Sigmoid colon (tissue), 7 donors: Measurements from ENCODE around the gene CCDC81. TPM values are rescaled to one million over a fixed set of nuclear protein-coding genes. Genes with fewer than 3 reads are reported as not detected.

ENCODE experiments used
- DNase-seq: peaks from one replicate; pipeline ENCODE4 v3.0.0-alpha.2; 2019
- H3K27ac ChIP-seq, 4 donors: fragments of 200-600 bp; sonication (generic); one replicate each; pipeline ENCODE4 v1.5.1; 2016 to 2019; ENCODE audit warnings: mild to moderate bottlenecking in 1 of 4
- H3K27me3 ChIP-seq, 3 donors: fragments of 200-600 bp; sonication (generic); one replicate each; pipeline ENCODE4 v1.5.1; 2019; ENCODE audit warnings: mild to moderate bottlenecking in 1 of 3
- H3K36me3 ChIP-seq, 4 donors: fragments of 200-600 bp; sonication (generic); one replicate each; pipeline ENCODE4 v1.5.1; 2016 to 2019
- H3K4me1 ChIP-seq, 4 donors: fragments of 200-600 bp; sonication (generic); one replicate each; pipeline ENCODE4 v1.5.1; 2017 to 2019
- H3K4me3 ChIP-seq, 4 donors: fragments of 200-600 bp; sonication (generic); one replicate each; pipeline ENCODE4 v1.5.1; 2017 to 2019; ENCODE audit warnings: mild to moderate bottlenecking in 2 of 4, moderate library complexity in 1 of 4
- H3K9me3 ChIP-seq, 4 donors: fragments of 200-600 bp in 3 of 4; sonication (generic) in 3 of 4; one replicate each; pipeline versions ENCODE4 v1.5.1 to v1.6.1; 2013 to 2019
- CTCF ChIP-seq, 4 experiments: fragments of 450-650 bp in 3 of 4; fragments of 200-600 bp in 1 of 4; IDR thresholded peaks; one replicate each; pipeline ENCODE4 v1.5.1; 2016 to 2019; ENCODE audit warnings: antibody characterized with exemption in 4 of 4, mild to moderate bottlenecking in 3 of 4, moderate library complexity in 2 of 4
- EP300 ChIP-seq, 4 donors: sonication (generic); formaldehyde crosslinking; IDR thresholded peaks; one replicate each; pipeline ENCODE4 v1.6.1; 2017; ENCODE audit warnings: antibody characterized with exemption in 4 of 4
- POLR2A ChIP-seq, 2 donors: fragments of 450-650 bp; IDR thresholded peaks; one replicate each; pipeline ENCODE4 v1.6.1; 2016; ENCODE audit warnings: antibody characterized with exemption in 2 of 2, mild to moderate bottlenecking in 2 of 2, moderate library complexity in 2 of 2
- POLR2AphosphoS5 ChIP-seq, 4 donors: sonication (generic); formaldehyde crosslinking; IDR thresholded peaks; one replicate each; pipeline ENCODE4 v1.6.1; 2017; ENCODE audit warnings: antibody characterized with exemption in 4 of 4
- WGBS, 2 donors: extraction: QIAGEN DNeasy Blood & Tissue Kit; methylation state at CpG; one replicate each; pipeline ENCODE4 v1.1.7; 2013; 5-methylcytosine and 5-hydroxymethylcytosine counted together
- intact Hi-C: fragments of 100-400 bp; cut with DNase I; formaldehyde crosslinking; loops from one replicate; pipeline ENCODE4 v1.15.1; 2023
- polyA plus RNA-seq, 3 donors: library from polyadenylated mRNA; stranded (reverse); fragments of 200-250 nt; gene quantifications; one replicate each; pipeline ENCODE4 v1.2.3, GENCODE V29; 2013
- total RNA-seq, 4 donors: library from RNA; depleted of rRNA; stranded (reverse); fragments of >200 nt; gene quantifications; one replicate each; pipeline ENCODE4 v1.1.0, GENCODE V29; 2016
- donor health status: healthy with polysubstance abuse.
- donor health status: Bipolar disorder and iron deficiency.
- donor health status: healthy.

CCDC81 gene
- total and polyA plus RNA-seq, 7 donors, result 0.22 to 1.8 (median 0.55) TPM; not detected in 2

- H3K4me3 ChIP-seq, result no peak overlapping the region
- TF ChIP-seq POLR2A (IDR thresholded peaks at IDR 0.05) (no peak), POLR2AphosphoS5 (IDR thresholded peaks at IDR 0.05) (no peak), CTCF (IDR thresholded peaks at IDR 0.05) (no peak), EP300 (IDR thresholded peaks at IDR 0.05) (no peak)
- 89% methylated on average over 5 of the region's 5 CpGs for WGBS, 2 donors
- no peaks in the 10 kb centered on the region for H3K36me3 ChIP-seq
- H3K9me3 ChIP-seq, result no peaks in the 10 kb centered on the region
- no peak for DNase-seq
- intact Hi-C loops, result no loop called here
- H3K27me3 ChIP-seq, result no peaks in the 10 kb centered on the region
- no peaks in the 10 kb centered on the region for H3K4me1 ChIP-seq
- no peak overlapping the region for H3K27ac ChIP-seq
Observed at GRCh38 chr11:86383041-86383955, 8.6 kb downstream of the CCDC81 start.

GRCh38 chr11:86386283-86386682 is 11.6 kb downstream of the CCDC81 start:
- 96 to 97% methylated on average over 2 of the region's 2 CpGs for WGBS, 2 donors
- H3K27ac ChIP-seq, result no peak overlapping the region
- H3K4me1 ChIP-seq, result no peaks in the 10 kb centered on the region
- no peak for DNase-seq
- H3K27me3 ChIP-seq, result no peaks in the 10 kb centered on the region
- intact Hi-C loops, result no loop called here
- no peak for TF ChIP-seq POLR2A (IDR thresholded peaks at IDR 0.05)
- no peak for TF ChIP-seq CTCF (IDR thresholded peaks at IDR 0.05)
- TF ChIP-seq POLR2AphosphoS5 (IDR thresholded peaks at IDR 0.05), result no peak
- no peak for TF ChIP-seq EP300 (IDR thresholded peaks at IDR 0.05)
- H3K36me3 ChIP-seq, result no peaks in the 10 kb centered on the region
- no peaks in the 10 kb centered on the region for H3K9me3 ChIP-seq
- no peak overlapping the region for H3K4me3 ChIP-seq

GRCh38 chr11:86386746-86387145 is 12.1 kb downstream of the CCDC81 start:
- intact Hi-C loops, result no loop called here
- WGBS, 2 donors, result 92 to 96% methylated on average over 2 of the region's 2 CpGs

GRCh38 chr11:86388198-86388597 is 13.5 kb downstream of the CCDC81 start:
- Histone ChIP-seq H3K27me3 (no peaks in the 10 kb centered on the region), H3K27ac (no peak overlapping the region), H3K4me1 (no peaks in the 10 kb centered on the region), H3K4me3 (no peak overlapping the region), H3K9me3 (no peaks in the 10 kb centered on the region), H3K36me3 (no peaks in the 10 kb centered on the region)
- intact Hi-C loops, result no loop called here
- TF ChIP-seq CTCF (IDR thresholded peaks at IDR 0.05), result no peak
- DNase-seq, result no peak
- WGBS, 2 donors, result 27 to 66% methylated on average over 4 of the region's 4 CpGs

More at GRCh38 chr11:86386746-86387145, 12.1 kb downstream of the CCDC81 start:
- no peak for DNase-seq
- no peaks in the 10 kb centered on the region for H3K9me3 ChIP-seq
- no peak overlapping the region for H3K27ac ChIP-seq
- no peaks in the 10 kb centered on the region for H3K36me3 ChIP-seq
- H3K27me3 ChIP-seq, result no peaks in the 10 kb centered on the region
- TF ChIP-seq POLR2A (IDR thresholded peaks at IDR 0.05) (no peak), POLR2AphosphoS5 (IDR thresholded peaks at IDR 0.05) (no peak), CTCF (IDR thresholded peaks at IDR 0.05) (no peak), EP300 (IDR thresholded peaks at IDR 0.05) (no peak)
- no peak overlapping the region for H3K4me3 ChIP-seq
- no peaks in the 10 kb centered on the region for H3K4me1 ChIP-seq
